ENCODE measurements around the gene VEGFA. TPM values are rescaled to one million over a fixed set of nuclear protein-coding genes. Genes with fewer than 3 reads are reported as not detected.

Gene VEGFA
- polyA plus RNA-seq, 1 donor from 2014 or later: 7.3 TPM

DNA sequence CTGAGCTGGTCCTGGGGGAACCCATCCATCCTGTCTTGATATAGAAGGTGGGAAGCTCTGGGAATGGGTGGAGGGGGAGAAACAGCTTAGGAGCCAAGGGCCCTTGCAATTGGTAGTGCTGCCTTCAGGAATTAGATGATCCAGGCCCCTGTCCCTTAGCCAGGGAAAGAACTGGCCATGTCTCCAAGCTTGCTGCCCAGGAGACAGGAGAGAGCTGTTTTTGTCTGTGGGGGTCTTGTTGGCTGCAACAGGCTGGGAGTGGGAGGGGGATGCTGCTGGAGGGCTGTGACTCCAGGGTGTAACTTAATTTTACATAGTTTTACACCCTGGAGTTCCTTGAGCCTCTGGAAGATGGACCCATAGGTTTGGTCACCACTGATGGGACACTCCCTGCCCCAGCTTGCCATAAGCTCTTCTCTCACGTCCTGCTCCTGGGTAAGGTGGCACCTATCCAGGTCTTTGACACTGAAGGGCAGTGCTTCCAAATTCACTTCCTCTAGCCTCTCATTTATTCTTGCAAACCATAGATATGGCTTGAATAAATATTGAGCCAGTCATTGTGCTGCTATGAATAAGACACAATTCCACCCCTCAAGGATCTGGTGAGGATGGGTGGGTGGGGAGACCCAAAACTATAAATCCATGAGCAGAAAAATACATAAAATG is 16.8 kb downstream of the VEGFA start:
- H3K4me2 ChIP-seq (ENCODE audit: low read length): no peak overlapping the region
- no peak overlapping the region for H2AFZ ChIP-seq (ENCODE audit: low read depth, low read length)
- H3K4me3 ChIP-seq (ENCODE audit: low read length): no peak overlapping the region
- no peak overlapping the region for H3K27ac ChIP-seq (ENCODE audit: low read length)
- H3K27me3 ChIP-seq (ENCODE audit: insufficient read depth, low read depth, low read length): no peaks in the 10 kb centered on the region
- no peaks in the 10 kb centered on the region for H3K9me2 ChIP-seq (ENCODE audit: insufficient read depth, low read length)
- H3K79me2 ChIP-seq (replicated peaks; ENCODE audit: insufficient read depth, low read length): no peaks in the 10 kb centered on the region
- no peaks in the 10 kb centered on the region for H3F3A ChIP-seq (ENCODE audit: insufficient read depth, low read length, poor library complexity, severe bottlenecking)
- no peak overlapping the region for H3K9ac ChIP-seq (ENCODE audit: low read length)
- no peaks in the 10 kb centered on the region for H3K36me3 ChIP-seq (ENCODE audit: insufficient read depth, low read length)
- no peaks in the 10 kb centered on the region for H4K20me1 ChIP-seq (ENCODE audit: insufficient read depth)
- TF ChIP-seq TAF1 (IDR thresholded peaks at IDR 0.05; ENCODE audit: low read depth) (no peak), SMC3 (conservative IDR thresholded peaks at IDR 0.05; ENCODE audit: poor library complexity) (no peak), EP300 (conservative IDR thresholded peaks at IDR 0.05; ENCODE audit: poor library complexity, severe bottlenecking) (no peak), MXI1 (conservative IDR thresholded peaks at IDR 0.05; ENCODE audit: poor library complexity, severe bottlenecking) (no peak), RAD21 (conservative IDR thresholded peaks at IDR 0.05) (no peak), POLR2AphosphoS5 (IDR thresholded peaks at IDR 0.05) (no peak), EZH2 (IDR thresholded peaks at IDR 0.05; ENCODE audit: borderline replicate concordance, insufficient read depth, low read length, poor library complexity, severe bottlenecking) (no peak)
- TF ChIP-seq, protein P1, sequence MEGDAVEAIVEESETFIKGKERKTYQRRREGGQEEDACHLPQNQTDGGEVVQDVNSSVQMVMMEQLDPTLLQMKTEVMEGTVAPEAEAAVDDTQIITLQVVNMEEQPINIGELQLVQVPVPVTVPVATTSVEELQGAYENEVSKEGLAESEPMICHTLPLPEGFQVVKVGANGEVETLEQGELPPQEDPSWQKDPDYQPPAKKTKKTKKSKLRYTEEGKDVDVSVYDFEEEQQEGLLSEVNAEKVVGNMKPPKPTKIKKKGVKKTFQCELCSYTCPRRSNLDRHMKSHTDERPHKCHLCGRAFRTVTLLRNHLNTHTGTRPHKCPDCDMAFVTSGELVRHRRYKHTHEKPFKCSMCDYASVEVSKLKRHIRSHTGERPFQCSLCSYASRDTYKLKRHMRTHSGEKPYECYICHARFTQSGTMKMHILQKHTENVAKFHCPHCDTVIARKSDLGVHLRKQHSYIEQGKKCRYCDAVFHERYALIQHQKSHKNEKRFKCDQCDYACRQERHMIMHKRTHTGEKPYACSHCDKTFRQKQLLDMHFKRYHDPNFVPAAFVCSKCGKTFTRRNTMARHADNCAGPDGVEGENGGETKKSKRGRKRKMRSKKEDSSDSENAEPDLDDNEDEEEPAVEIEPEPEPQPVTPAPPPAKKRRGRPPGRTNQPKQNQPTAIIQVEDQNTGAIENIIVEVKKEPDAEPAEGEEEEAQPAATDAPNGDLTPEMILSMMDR (IDR thresholded peaks at IDR 0.05; ENCODE audit: poor library complexity, severe bottlenecking): no peak
- TF ChIP-seq, protein P2, sequence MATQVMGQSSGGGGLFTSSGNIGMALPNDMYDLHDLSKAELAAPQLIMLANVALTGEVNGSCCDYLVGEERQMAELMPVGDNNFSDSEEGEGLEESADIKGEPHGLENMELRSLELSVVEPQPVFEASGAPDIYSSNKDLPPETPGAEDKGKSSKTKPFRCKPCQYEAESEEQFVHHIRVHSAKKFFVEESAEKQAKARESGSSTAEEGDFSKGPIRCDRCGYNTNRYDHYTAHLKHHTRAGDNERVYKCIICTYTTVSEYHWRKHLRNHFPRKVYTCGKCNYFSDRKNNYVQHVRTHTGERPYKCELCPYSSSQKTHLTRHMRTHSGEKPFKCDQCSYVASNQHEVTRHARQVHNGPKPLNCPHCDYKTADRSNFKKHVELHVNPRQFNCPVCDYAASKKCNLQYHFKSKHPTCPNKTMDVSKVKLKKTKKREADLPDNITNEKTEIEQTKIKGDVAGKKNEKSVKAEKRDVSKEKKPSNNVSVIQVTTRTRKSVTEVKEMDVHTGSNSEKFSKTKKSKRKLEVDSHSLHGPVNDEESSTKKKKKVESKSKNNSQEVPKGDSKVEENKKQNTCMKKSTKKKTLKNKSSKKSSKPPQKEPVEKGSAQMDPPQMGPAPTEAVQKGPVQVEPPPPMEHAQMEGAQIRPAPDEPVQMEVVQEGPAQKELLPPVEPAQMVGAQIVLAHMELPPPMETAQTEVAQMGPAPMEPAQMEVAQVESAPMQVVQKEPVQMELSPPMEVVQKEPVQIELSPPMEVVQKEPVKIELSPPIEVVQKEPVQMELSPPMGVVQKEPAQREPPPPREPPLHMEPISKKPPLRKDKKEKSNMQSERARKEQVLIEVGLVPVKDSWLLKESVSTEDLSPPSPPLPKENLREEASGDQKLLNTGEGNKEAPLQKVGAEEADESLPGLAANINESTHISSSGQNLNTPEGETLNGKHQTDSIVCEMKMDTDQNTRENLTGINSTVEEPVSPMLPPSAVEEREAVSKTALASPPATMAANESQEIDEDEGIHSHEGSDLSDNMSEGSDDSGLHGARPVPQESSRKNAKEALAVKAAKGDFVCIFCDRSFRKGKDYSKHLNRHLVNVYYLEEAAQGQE (IDR thresholded peaks at IDR 0.05; ENCODE audit: borderline replicate concordance): no peak
- H3K9me3 ChIP-seq (ENCODE audit: low read length): no peaks in the 10 kb centered on the region

DNA sequence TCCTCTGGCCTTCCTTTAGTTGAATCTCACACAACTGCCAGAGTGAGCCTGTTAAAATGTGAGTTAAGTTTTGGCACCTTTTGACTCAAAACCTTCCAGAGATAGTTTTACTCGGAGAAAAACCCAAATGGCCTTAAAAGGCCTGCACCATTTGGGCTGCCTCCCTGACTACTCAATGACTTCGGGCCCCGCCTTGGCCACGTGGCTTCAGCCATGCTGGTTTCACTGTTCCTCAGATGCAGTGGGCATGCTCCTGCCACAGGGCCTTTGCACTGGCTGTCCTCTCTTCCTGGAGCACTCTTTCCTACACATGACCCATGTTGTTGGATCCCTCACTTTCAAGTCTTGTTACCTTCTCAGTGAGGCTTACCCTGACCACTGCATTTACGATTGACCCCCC is 18.3 kb downstream of the VEGFA start:
- Histone ChIP-seq H3K9me2 (ENCODE audit: insufficient read depth, low read length) (no peaks in the 10 kb centered on the region), H4K20me1 (ENCODE audit: insufficient read depth) (no peaks in the 10 kb centered on the region), H3K9me3 (ENCODE audit: low read length) (no peaks in the 10 kb centered on the region), H3K27ac (ENCODE audit: low read length) (no peak overlapping the region), H3K9ac (ENCODE audit: low read length) (no peak overlapping the region), H3K79me2 (replicated peaks; ENCODE audit: insufficient read depth, low read length) (no peaks in the 10 kb centered on the region), H3K36me3 (ENCODE audit: insufficient read depth, low read length) (no peaks in the 10 kb centered on the region), H3K4me3 (ENCODE audit: low read length) (no peak overlapping the region), H2AFZ (ENCODE audit: low read depth, low read length) (no peak overlapping the region), H3K4me2 (ENCODE audit: low read length) (no peak overlapping the region), H3K27me3 (ENCODE audit: insufficient read depth, low read depth, low read length) (no peaks in the 10 kb centered on the region), H3F3A (ENCODE audit: insufficient read depth, low read length, poor library complexity, severe bottlenecking) (no peaks in the 10 kb centered on the region)
- no peak for TF ChIP-seq RAD21 (conservative IDR thresholded peaks at IDR 0.05)
- TF ChIP-seq SMC3 (conservative IDR thresholded peaks at IDR 0.05; ENCODE audit: poor library complexity): no peak
- TF ChIP-seq EP300 (conservative IDR thresholded peaks at IDR 0.05; ENCODE audit: poor library complexity, severe bottlenecking): no peak
- no peak for TF ChIP-seq TAF1 (IDR thresholded peaks at IDR 0.05; ENCODE audit: low read depth)
- no peak for TF ChIP-seq POLR2AphosphoS5 (IDR thresholded peaks at IDR 0.05)
- no peak for TF ChIP-seq EZH2 (IDR thresholded peaks at IDR 0.05; ENCODE audit: borderline replicate concordance, insufficient read depth, low read length, poor library complexity, severe bottlenecking)
- no peak for TF ChIP-seq MXI1 (conservative IDR thresholded peaks at IDR 0.05; ENCODE audit: poor library complexity, severe bottlenecking)
- TF ChIP-seq, protein P2 (IDR thresholded peaks at IDR 0.05; ENCODE audit: borderline replicate concordance): no peak
- TF ChIP-seq, protein P1 (IDR thresholded peaks at IDR 0.05; ENCODE audit: poor library complexity, severe bottlenecking): no peak

Measured in neural cell (in vitro differentiated cells).